Measurements from ENCODE around the gene MT1B. TPM values are rescaled to one million over a fixed set of nuclear protein-coding genes. Genes with fewer than 3 reads are reported as not detected.

Gene MT1B
- total RNA-seq, 2 experiments from 2014 or later = not detected

DNA sequence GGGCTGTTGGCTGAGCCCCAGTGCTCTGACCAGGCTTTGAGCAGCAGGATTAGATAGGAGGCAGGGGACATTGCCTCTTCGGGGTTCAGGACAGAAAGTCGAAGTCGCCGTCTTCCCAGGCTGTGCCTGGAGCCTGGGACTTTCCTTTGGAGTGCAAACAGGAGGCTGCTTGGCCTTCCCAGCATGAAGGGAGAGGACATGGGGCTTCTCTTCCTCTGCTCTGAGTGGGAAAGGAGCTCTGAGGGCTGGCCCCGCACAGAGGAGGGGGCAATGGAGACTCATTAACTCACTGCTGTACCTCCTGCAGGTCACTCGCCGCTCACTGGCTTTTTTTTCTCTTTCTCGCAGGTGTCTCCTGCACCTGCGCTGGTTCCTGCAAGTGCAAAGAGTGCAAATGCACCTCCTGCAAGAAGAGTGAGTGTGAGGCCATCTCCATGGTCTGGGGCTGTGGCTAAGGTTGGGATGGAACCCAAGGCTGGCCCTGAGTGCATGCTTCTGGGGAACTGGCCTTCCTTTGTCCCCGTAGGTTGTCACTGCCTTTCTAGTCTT, 6.7 kb downstream of the MT1B start:
- H3K9me3 ChIP-seq (ENCODE audit: low read length) = no peaks in the 10 kb centered on the region
- no peaks in the 10 kb centered on the region for H3K79me2 ChIP-seq (ENCODE audit: insufficient read depth, low read depth, low read length)
- DNase-seq (ENCODE audit: low spot score) = no peak
- H3K27ac ChIP-seq (ENCODE audit: low read depth, low read length, poor library complexity, severe bottlenecking) = no peak overlapping the region
- peak overlapping the region; percentile 45; the same call in 1 of the 2 replicates for H3K4me2 ChIP-seq (ENCODE audit: low read length)
- no peaks in the 10 kb centered on the region for H3K4me1 ChIP-seq (ENCODE audit: insufficient read depth, low read length, poor library complexity, severe bottlenecking)
- H3K36me3 ChIP-seq (ENCODE audit: insufficient read depth, low read length) = no peaks in the 10 kb centered on the region
- TF ChIP-seq EZH2phosphoT487 (IDR thresholded peaks at IDR 0.05; ENCODE audit: borderline replicate concordance, low read depth, low read length) = no peak
- TF ChIP-seq, protein P1, sequence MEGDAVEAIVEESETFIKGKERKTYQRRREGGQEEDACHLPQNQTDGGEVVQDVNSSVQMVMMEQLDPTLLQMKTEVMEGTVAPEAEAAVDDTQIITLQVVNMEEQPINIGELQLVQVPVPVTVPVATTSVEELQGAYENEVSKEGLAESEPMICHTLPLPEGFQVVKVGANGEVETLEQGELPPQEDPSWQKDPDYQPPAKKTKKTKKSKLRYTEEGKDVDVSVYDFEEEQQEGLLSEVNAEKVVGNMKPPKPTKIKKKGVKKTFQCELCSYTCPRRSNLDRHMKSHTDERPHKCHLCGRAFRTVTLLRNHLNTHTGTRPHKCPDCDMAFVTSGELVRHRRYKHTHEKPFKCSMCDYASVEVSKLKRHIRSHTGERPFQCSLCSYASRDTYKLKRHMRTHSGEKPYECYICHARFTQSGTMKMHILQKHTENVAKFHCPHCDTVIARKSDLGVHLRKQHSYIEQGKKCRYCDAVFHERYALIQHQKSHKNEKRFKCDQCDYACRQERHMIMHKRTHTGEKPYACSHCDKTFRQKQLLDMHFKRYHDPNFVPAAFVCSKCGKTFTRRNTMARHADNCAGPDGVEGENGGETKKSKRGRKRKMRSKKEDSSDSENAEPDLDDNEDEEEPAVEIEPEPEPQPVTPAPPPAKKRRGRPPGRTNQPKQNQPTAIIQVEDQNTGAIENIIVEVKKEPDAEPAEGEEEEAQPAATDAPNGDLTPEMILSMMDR (conservative IDR thresholded peaks at IDR 0.05; ENCODE audit: low read length) = no peak
- intact Hi-C loops (cut with micrococcal nuclease; ENCODE audit: unreplicated experiment) = no loop called here
- POLR2A ChIA-PET = no interaction called here
- H3K4me3 ChIP-seq (ENCODE audit: low read depth, low read length, poor library complexity, severe bottlenecking) = no peak overlapping the region
- H2AFZ ChIP-seq (ENCODE audit: low read length) = no peak overlapping the region
- no peaks in the 10 kb centered on the region for H4K20me1 ChIP-seq (ENCODE audit: insufficient read depth, low read length)
- BruUV-seq (replicated peaks) = no TSS peak
- CTCF ChIA-PET (ENCODE audit: unreplicated experiment) = no interaction called here
- no peaks in the 10 kb centered on the region for H3K9me2 ChIP-seq (ENCODE audit: insufficient read depth, low read length)

DNA sequence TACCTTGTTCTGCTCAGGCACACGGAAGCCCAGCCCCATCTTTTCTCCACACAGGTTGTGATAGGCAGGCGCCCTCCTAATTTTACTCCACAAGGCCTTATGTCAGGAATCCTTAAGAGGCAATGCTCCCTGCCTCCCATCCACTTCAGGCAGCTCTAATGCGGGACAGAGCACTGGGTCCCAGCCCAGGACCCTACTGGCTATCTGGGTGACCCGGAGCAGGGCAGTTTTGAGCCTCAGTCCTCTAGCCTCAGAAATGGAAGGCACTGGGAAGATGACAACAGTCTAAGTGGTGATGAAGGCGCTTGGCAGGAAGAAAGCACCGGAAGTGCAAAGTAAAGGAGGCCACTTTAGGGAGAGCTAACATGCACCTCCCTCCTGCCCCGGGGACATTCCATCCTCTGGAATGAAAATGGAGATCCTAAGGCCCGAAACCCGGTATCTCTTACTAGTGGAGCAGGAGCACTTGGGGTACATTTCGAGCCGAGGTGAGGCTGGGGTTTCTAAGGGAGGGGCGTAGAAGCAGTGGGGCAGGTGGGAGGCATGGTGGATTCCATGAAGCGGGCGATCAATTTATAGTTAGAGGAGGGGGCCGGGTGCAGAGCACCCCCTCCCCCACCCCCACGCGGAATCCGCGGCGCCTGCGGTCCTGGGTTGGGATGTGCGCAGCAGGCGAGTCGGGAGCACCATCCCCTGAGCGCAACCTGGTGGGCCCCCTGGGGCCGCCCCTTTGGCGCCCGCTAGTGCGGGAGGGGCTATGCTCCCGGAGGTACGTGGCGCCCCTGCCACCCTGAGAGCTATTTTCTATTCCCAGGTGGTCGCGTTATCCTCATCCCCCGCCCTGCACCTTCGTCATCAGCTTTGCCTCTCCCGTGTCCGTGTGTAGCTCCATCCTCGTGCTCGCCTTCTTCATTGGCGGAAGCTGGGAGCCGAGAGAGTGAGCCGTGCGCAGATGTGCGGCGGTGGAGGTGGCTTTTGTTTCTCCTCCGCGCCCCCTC, 11.0 kb downstream of the MT1B start:
- Histone ChIP-seq H3K9me3 (ENCODE audit: low read length) (no peaks in the 10 kb centered on the region), H2AFZ (ENCODE audit: low read length) (no peak overlapping the region), H3K4me2 (ENCODE audit: low read length) (no peak overlapping the region), H3K4me1 (ENCODE audit: insufficient read depth, low read length, poor library complexity, severe bottlenecking) (no peaks in the 10 kb centered on the region), H3K36me3 (ENCODE audit: insufficient read depth, low read length) (no peaks in the 10 kb centered on the region), H3K4me3 (ENCODE audit: low read depth, low read length, poor library complexity, severe bottlenecking) (no peak overlapping the region), H3K9me2 (ENCODE audit: insufficient read depth, low read length) (no peaks in the 10 kb centered on the region), H4K20me1 (ENCODE audit: insufficient read depth, low read length) (no peaks in the 10 kb centered on the region), H3K79me2 (ENCODE audit: insufficient read depth, low read depth, low read length) (no peaks in the 10 kb centered on the region), H3K27ac (ENCODE audit: low read depth, low read length, poor library complexity, severe bottlenecking) (no peak overlapping the region)
- intact Hi-C loops (cut with micrococcal nuclease; ENCODE audit: unreplicated experiment) = no loop called here
- CTCF ChIA-PET (ENCODE audit: unreplicated experiment) = no interaction called here
- DNase-seq (ENCODE audit: low spot score) = no peak
- POLR2A ChIA-PET = interaction anchor here (0.7 kb wide), 1 partner anchor 171 kb away, joined by 3 read pairs; no protein-coding TSS in a partner anchor
- TF ChIP-seq, protein P1 (conservative IDR thresholded peaks at IDR 0.05; ENCODE audit: low read length) = no peak
- TF ChIP-seq EZH2phosphoT487 (IDR thresholded peaks at IDR 0.05; ENCODE audit: borderline replicate concordance, low read depth, low read length) = no peak
- no TSS peak for BruUV-seq (replicated peaks)

DNA sequence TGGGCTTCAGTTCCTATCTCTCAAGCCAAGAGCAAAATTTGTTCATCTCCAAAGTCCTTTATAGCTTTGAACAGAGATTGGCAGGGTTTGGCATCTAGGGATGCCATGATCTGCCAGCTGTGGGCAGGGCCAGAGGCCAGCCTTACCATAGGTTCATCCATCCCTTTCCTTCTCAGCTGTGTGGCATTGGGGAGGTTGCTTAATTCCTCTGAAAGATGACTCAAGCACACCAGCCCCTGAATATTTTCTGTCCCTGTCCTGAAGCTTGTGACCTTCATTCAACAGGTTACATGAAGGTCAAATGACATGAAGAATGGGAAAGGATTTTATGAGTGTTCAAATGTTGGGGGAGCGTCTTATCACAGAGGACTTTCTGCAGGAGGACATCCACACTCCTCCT, 12.8 kb downstream of the MT1B start:
- TF ChIP-seq EZH2phosphoT487 (IDR thresholded peaks at IDR 0.05; ENCODE audit: borderline replicate concordance, low read depth, low read length) = no peak
- TF ChIP-seq, protein P1 (conservative IDR thresholded peaks at IDR 0.05; ENCODE audit: low read length) = no peak
- no peak overlapping the region for H3K27ac ChIP-seq (ENCODE audit: low read depth, low read length, poor library complexity, severe bottlenecking)
- H3K9me3 ChIP-seq (ENCODE audit: low read length) = no peaks in the 10 kb centered on the region
- ChIA-PET POLR2A (no interaction called here), CTCF (ENCODE audit: unreplicated experiment) (no interaction called here)
- H3K9me2 ChIP-seq (ENCODE audit: insufficient read depth, low read length) = no peaks in the 10 kb centered on the region
- H3K79me2 ChIP-seq (ENCODE audit: insufficient read depth, low read depth, low read length) = no peaks in the 10 kb centered on the region
- H3K4me2 ChIP-seq (ENCODE audit: low read length) = no peak overlapping the region
- DNase-seq (ENCODE audit: low spot score) = no peak
- no peaks in the 10 kb centered on the region for H3K4me1 ChIP-seq (ENCODE audit: insufficient read depth, low read length, poor library complexity, severe bottlenecking)
- H2AFZ ChIP-seq (ENCODE audit: low read length) = no peak overlapping the region
- BruUV-seq (replicated peaks) = no TSS peak
- intact Hi-C loops (cut with micrococcal nuclease; ENCODE audit: unreplicated experiment) = no loop called here
- no peaks in the 10 kb centered on the region for H3K36me3 ChIP-seq (ENCODE audit: insufficient read depth, low read length)
- H4K20me1 ChIP-seq (ENCODE audit: insufficient read depth, low read length) = no peaks in the 10 kb centered on the region
- H3K4me3 ChIP-seq (ENCODE audit: low read depth, low read length, poor library complexity, severe bottlenecking) = no peak overlapping the region

All from OCI-LY7 (cell line).